PC-9 (cell line): ENCODE measurements around the gene GALNT13. TPM values are rescaled to one million over a fixed set of nuclear protein-coding genes. Genes with fewer than 3 reads are reported as not detected.

Experiments used
- BruUV-seq: library from RNA; stranded (reverse); fragments of 400-500 nt; replicated peaks from 2 replicates; lab custom pipeline; 2021; lab: Mats Ljungman, UMichigan
- CTCF ChIA-PET: fragments of 300-600 bp; sonication (Branson Sonifier 250); formaldehyde crosslinking; loops from one replicate; lab custom pipeline; 2022; ENCODE audit warnings: antibody characterized with exemption; lab: Charles Lee
- POLR2A ChIA-PET: fragments of 300-600 bp; sonication (Branson Sonifier 250); formaldehyde crosslinking; loops from one replicate; lab custom pipeline; 2022; ENCODE audit warnings: antibody characterized with exemption; ENCODE audit not compliant: unreplicated experiment; lab: Charles Lee
- DNase-seq, 2 experiments: peaks; one replicate each; pipeline versions ENCODE4 v3.0.0 to v3.0.0-alpha.2; 2015 to 2022; ENCODE audit warnings: mixed read lengths in 1 of 2
- H2AFZ ChIP-seq: fragments of 200-600 bp; sonication (generic); 2 replicates; pipeline ENCODE4 v1.8.1; 2017; ENCODE audit warnings: antibody characterized with exemption
- H3F3A ChIP-seq: fragments of 200-600 bp; sonication (generic); 2 replicates; pipeline ENCODE4 v1.8.1; 2017; ENCODE audit warnings: antibody characterized with exemption, mild to moderate bottlenecking, low read depth; ENCODE audit not compliant: insufficient read depth
- H3K27ac ChIP-seq: fragments of 200-600 bp; sonication (generic); 2 replicates; pipeline ENCODE4 v1.6.1; 2016; ENCODE audit warnings: mixed run types
- H3K27me3 ChIP-seq: fragments of 200-600 bp; sonication (generic); 2 replicates; pipeline ENCODE4 v1.6.1; 2016; ENCODE audit warnings: low read depth, mixed run types; ENCODE audit not compliant: insufficient read depth
- H3K36me3 ChIP-seq: fragments of 200-600 bp; sonication (generic); 2 replicates; pipeline ENCODE4 v1.6.1; 2016; ENCODE audit warnings: low read depth, mixed run types
- H3K4me1 ChIP-seq: fragments of 200-600 bp; sonication (generic); replicated peaks from 2 replicates; pipeline ENCODE4 v1.6.1; 2016; ENCODE audit warnings: mixed run types; ENCODE audit not compliant: insufficient read depth
- H3K4me2 ChIP-seq: fragments of 200-600 bp; sonication (generic); 2 replicates; pipeline ENCODE4 v1.6.1; 2017; ENCODE audit warnings: mixed run types
- H3K4me3 ChIP-seq: fragments of 200-600 bp; sonication (generic); 2 replicates; pipeline ENCODE4 v1.6.1; 2016; ENCODE audit warnings: mixed run types
- H3K79me2 ChIP-seq: fragments of 200-600 bp; sonication (generic); 2 replicates; pipeline ENCODE4 v1.6.1; 2017; ENCODE audit warnings: low read depth, mixed run types
- H3K9me2 ChIP-seq: fragments of 200-600 bp; sonication (generic); 2 replicates; pipeline ENCODE4 v1.8.1; 2017; ENCODE audit warnings: mild to moderate bottlenecking; ENCODE audit not compliant: insufficient read depth
- H3K9me3 ChIP-seq: fragments of 200-600 bp; sonication (generic); 2 replicates; pipeline ENCODE4 v1.8.1; 2016; ENCODE audit warnings: low read depth; ENCODE audit not compliant: insufficient read depth
- H4K20me1 ChIP-seq: fragments of 200-600 bp; sonication (generic); 2 replicates; pipeline ENCODE4 v1.8.1; 2017; ENCODE audit not compliant: insufficient read depth
- EZH2 ChIP-seq: fragments of 200-600 bp; sonication (generic); IDR thresholded peaks from 2 replicates; pipeline ENCODE4 v1.8.0; 2017; ENCODE audit warnings: antibody characterized with exemption, low read depth
- intact Hi-C: fragments of 100-400 bp; cut with micrococcal nuclease; formaldehyde crosslinking; loops from one replicate; pipeline ENCODE4 v1.10.0; 2022; ENCODE audit not compliant: unreplicated experiment
- total RNA-seq: library from RNA; stranded (reverse); gene quantifications from 2 replicates; pipeline ENCODE4 v1.2.3, GENCODE V29; 2021
- TF ChIP-seq, protein P1 (sequence below): fragments of 200-600 bp; sonication (generic); conservative IDR thresholded peaks from 2 replicates; pipeline ENCODE4 v1.6.1; 2017; ENCODE audit warnings: mixed run types, antibody characterized with exemption, mild to moderate bottlenecking, moderate library complexity

The GALNT13 gene
- total RNA-seq, 1 experiment from 2014 or later = 3.6 TPM

DNA sequence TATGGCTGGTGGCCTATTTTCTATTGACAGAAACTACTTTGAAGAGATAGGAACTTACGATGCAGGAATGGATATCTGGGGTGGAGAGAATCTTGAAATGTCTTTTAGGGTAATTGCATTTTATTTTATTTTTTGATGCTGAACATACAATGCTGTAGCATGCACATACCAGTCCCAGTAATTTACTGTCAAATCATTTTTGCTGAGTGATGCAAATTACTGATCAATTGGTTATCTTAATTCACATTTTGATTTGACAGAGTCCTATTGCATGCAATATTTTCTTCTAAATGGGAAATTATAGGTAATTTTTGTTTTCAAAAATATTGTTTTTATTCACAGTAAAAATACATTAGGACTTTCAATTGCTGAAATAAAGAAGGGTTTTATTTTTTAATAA is 387.3 kb downstream of the GALNT13 start:
- POLR2A ChIA-PET = no interaction called here

DNA sequence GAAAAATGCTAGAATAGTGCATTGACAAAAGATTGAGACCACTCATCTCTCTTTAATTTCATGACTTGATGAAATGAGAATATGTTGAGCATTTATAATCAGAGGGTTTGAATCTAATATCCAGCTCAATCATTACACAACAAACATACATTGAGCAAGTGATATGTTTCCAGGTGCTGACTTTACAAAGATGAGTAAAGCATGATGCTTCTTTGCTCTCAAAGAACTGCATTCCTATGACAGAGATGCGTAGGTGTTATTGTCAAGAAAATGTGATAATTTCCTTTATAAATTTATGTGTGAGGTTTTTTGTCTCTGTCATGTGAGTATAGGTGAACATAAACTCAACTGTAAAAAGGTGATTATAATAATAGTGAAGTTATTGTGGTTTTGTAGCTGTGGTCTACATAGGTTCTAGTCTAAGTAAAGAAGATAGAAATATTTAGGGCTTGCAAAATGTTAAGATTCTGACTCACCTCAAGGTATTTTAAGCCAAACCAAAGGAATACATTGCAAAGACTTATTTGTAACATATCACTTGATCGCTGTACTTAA is 389.8 kb downstream of the GALNT13 start:
- H3K79me2 ChIP-seq = no peaks in the 10 kb centered on the region
- no peak for DNase-seq
- no peaks in the 10 kb centered on the region for H3K9me3 ChIP-seq
- no peak overlapping the region for H3K27ac ChIP-seq
- no peak overlapping the region for H2AFZ ChIP-seq
- ChIA-PET POLR2A (no interaction called here), CTCF (no interaction called here)
- TF ChIP-seq, protein P1, sequence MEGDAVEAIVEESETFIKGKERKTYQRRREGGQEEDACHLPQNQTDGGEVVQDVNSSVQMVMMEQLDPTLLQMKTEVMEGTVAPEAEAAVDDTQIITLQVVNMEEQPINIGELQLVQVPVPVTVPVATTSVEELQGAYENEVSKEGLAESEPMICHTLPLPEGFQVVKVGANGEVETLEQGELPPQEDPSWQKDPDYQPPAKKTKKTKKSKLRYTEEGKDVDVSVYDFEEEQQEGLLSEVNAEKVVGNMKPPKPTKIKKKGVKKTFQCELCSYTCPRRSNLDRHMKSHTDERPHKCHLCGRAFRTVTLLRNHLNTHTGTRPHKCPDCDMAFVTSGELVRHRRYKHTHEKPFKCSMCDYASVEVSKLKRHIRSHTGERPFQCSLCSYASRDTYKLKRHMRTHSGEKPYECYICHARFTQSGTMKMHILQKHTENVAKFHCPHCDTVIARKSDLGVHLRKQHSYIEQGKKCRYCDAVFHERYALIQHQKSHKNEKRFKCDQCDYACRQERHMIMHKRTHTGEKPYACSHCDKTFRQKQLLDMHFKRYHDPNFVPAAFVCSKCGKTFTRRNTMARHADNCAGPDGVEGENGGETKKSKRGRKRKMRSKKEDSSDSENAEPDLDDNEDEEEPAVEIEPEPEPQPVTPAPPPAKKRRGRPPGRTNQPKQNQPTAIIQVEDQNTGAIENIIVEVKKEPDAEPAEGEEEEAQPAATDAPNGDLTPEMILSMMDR = no peak
- no peak for TF ChIP-seq EZH2
- no peaks in the 10 kb centered on the region for H4K20me1 ChIP-seq
- no peaks in the 10 kb centered on the region for H3K36me3 ChIP-seq
- H3K4me2 ChIP-seq = no peak overlapping the region
- no peaks in the 10 kb centered on the region for H3K27me3 ChIP-seq
- H3F3A ChIP-seq = peaks cover 3% of the 10 kb centered on the region; the same call in 1 of the 2 replicates
- intact Hi-C loops = no loop called here
- H3K4me1 ChIP-seq = peaks cover 6% of the 10 kb centered on the region
- no peaks in the 10 kb centered on the region for H3K9me2 ChIP-seq
- no peak overlapping the region for H3K4me3 ChIP-seq
- no TSS peak for BruUV-seq

More for the DNA sequence above, 387.3 kb downstream of the GALNT13 start:
- H3K27me3 ChIP-seq = no peaks in the 10 kb centered on the region
- H2AFZ ChIP-seq = no peak overlapping the region
- H3K4me2 ChIP-seq = no peak overlapping the region
- no TSS peak for BruUV-seq
- H3K4me1 ChIP-seq = peaks cover 6% of the 10 kb centered on the region
- no peaks in the 10 kb centered on the region for H3K79me2 ChIP-seq
- no peak overlapping the region for H3K27ac ChIP-seq
- no peaks in the 10 kb centered on the region; the same call in 1 of the 2 replicates for H3F3A ChIP-seq
- no peak for TF ChIP-seq EZH2
- TF ChIP-seq, protein P1 = no peak
- CTCF ChIA-PET = no interaction called here
- H4K20me1 ChIP-seq = no peaks in the 10 kb centered on the region
- H3K4me3 ChIP-seq = no peak overlapping the region
- DNase-seq = no peak
- no peaks in the 10 kb centered on the region for H3K9me3 ChIP-seq
- no peaks in the 10 kb centered on the region for H3K36me3 ChIP-seq
- H3K9me2 ChIP-seq = no peaks in the 10 kb centered on the region
- intact Hi-C loops = no loop called here

DNA sequence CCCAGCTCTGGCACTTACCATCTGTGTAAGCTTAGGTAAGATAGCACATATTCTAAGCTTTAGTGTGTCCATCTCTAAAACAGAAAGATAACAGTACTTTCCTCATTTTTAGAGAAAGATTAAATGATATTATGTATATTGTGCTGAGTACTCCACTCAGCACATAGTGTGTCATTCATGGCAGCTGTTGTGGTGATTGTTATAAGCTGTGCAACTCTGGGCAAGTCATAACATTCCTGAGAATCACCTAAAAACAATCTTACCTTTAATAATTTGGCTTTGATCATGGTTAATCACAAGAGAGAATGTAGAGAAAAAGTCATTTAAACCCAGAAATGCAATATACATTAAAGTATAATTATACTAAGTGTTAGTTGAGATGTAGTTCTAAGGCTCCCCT is 391.5 kb downstream of the GALNT13 start:
- intact Hi-C loops = no loop called here
- ChIA-PET CTCF (no interaction called here), POLR2A (no interaction called here)
- BruUV-seq = no TSS peak
- no peak overlapping the region for H3K4me3 ChIP-seq
- peak overlapping the region; percentile 64 for H3K27ac ChIP-seq
- peaks cover 6% of the 10 kb centered on the region for H3K4me1 ChIP-seq
- no peak overlapping the region for H2AFZ ChIP-seq
- no peaks in the 10 kb centered on the region for H3K27me3 ChIP-seq
- H3K36me3 ChIP-seq = no peaks in the 10 kb centered on the region
- no peak for DNase-seq
- no peaks in the 10 kb centered on the region for H3K9me3 ChIP-seq
- no peaks in the 10 kb centered on the region for H3K79me2 ChIP-seq
- peaks cover 3% of the 10 kb centered on the region; the same call in 1 of the 2 replicates for H3F3A ChIP-seq
- no peaks in the 10 kb centered on the region for H4K20me1 ChIP-seq
- TF ChIP-seq EZH2 = no peak
- TF ChIP-seq, protein P1 = no peak
- no peaks in the 10 kb centered on the region for H3K9me2 ChIP-seq
- no peak overlapping the region for H3K4me2 ChIP-seq
